ENCODE results near the gene TARBP1.
"Not testable (repeated sequence)": the region's sequence is repeated elsewhere in the genome, so short reads cannot be mapped to it uniquely, and the experiment has no call there.

The TARBP1 gene

GRCh38 chr1:234431255-234431654 lies 47.7 kb downstream of the TARBP1 start:
- no peak for DNase-seq

GRCh38 chr1:234430691-234431090 lies 48.3 kb downstream of the TARBP1 start:
- DNase-seq = no peak

- DNase-seq = no peak
Measured at GRCh38 chr1:234429434-234429806, 49.6 kb downstream of the TARBP1 start.

- DNase-seq = no peak
Measured at GRCh38 chr1:234427950-234428646, 50.9 kb downstream of the TARBP1 start.

- no peak for DNase-seq
Measured at GRCh38 chr1:234413990-234414389, 65.0 kb downstream of the TARBP1 start.

- no peak for DNase-seq
Measured at GRCh38 chr1:234413485-234413884, 65.5 kb downstream of the TARBP1 start.

GRCh38 chr1:234412830-234413229 lies 66.1 kb downstream of the TARBP1 start:
- DNase-seq = no peak

- DNase-seq = no peak
Measured at GRCh38 chr1:234409328-234409727, 69.7 kb downstream of the TARBP1 start.

- no peak for DNase-seq
Measured at GRCh38 chr1:234408757-234409156, 70.2 kb downstream of the TARBP1 start.

GRCh38 chr1:234406871-234407270 lies 72.1 kb downstream of the TARBP1 start:
- no peak for DNase-seq

- no peak for DNase-seq
Measured at GRCh38 chr1:234405676-234406075, 73.3 kb downstream of the TARBP1 start.

- no peak for DNase-seq
Measured at GRCh38 chr1:234402939-234403338, 76.0 kb downstream of the TARBP1 start.

- no peak for DNase-seq
Measured at GRCh38 chr1:234401658-234402057, 77.3 kb downstream of the TARBP1 start.

- DNase-seq = no peak
Measured at GRCh38 chr1:234400773-234401172, 78.2 kb downstream of the TARBP1 start.

- DNase-seq = not testable (repeated sequence)
Measured at GRCh38 chr1:234399515-234399914, 79.5 kb downstream of the TARBP1 start.

GRCh38 chr1:234398849-234399381 lies 80.1 kb downstream of the TARBP1 start:
- DNase-seq = no peak

- DNase-seq = no peak
Measured at GRCh38 chr1:234397732-234398131, 81.2 kb downstream of the TARBP1 start.

- DNase-seq = no peak
Measured at GRCh38 chr1:234396871-234397270, 82.1 kb downstream of the TARBP1 start.

- DNase-seq = no peak
Measured at GRCh38 chr1:234396092-234396491, 82.9 kb downstream of the TARBP1 start.

GRCh38 chr1:234395297-234395696 lies 83.7 kb downstream of the TARBP1 start:
- no peak for DNase-seq

- DNase-seq = no peak
Measured at GRCh38 chr1:234393190-234393589, 85.8 kb downstream of the TARBP1 start.

- DNase-seq = no peak
Measured at GRCh38 chr1:234388094-234388493, 90.9 kb downstream of the TARBP1 start.

GRCh38 chr1:234386122-234386521 lies 92.9 kb downstream of the TARBP1 start:
- no peak for DNase-seq

- DNase-seq = no peak
Measured at GRCh38 chr1:234381699-234382555, 97.1 kb downstream of the TARBP1 start.

Measured in GOT3 (cell line).